ENCODE results near the gene ADM.

ADM gene

GRCh38 chr11:10287766-10288715, 16.8 kb upstream of the ADM start:
- no peaks in the 10 kb centered on the region for H3K9me3 Mint-ChIP-seq
- H3K36me3 Mint-ChIP-seq (ENCODE audit: low read depth), result peaks cover 21% of the 10 kb centered on the region
- no peaks in the 10 kb centered on the region for H3K27me3 Mint-ChIP-seq (ENCODE audit: low read depth, poor library complexity)
- H3K27ac Mint-ChIP-seq, result no peak overlapping the region
- H3K4me1 Mint-ChIP-seq, result peaks cover 35% of the 10 kb centered on the region
- DNase-seq, result no peak
- H3K4me3 Mint-ChIP-seq, result no peak overlapping the region
- TF ChIP-seq CTCF (IDR thresholded peaks at IDR 0.05), result no peak

- Mint-ChIP-seq H3K36me3 (ENCODE audit: low read depth) (peaks cover 21% of the 10 kb centered on the region), H3K4me1 (peaks cover 38% of the 10 kb centered on the region), H3K9me3 (no peaks in the 10 kb centered on the region), H3K27ac (no peak overlapping the region), H3K4me3 (no peak overlapping the region), H3K27me3 (ENCODE audit: low read depth, poor library complexity) (no peaks in the 10 kb centered on the region)
- no peak for TF ChIP-seq CTCF (IDR thresholded peaks at IDR 0.05)
- no peak for DNase-seq
These were observed 15.8 kb upstream of the ADM start for GRCh38 chr11:10288881-10289764.

- DNase-seq, result no peak
- Mint-ChIP-seq H3K36me3 (ENCODE audit: low read depth) (peaks cover 21% of the 10 kb centered on the region), H3K9me3 (no peaks in the 10 kb centered on the region), H3K27me3 (ENCODE audit: low read depth, poor library complexity) (peaks cover 3% of the 10 kb centered on the region), H3K4me1 (peaks cover 40% of the 10 kb centered on the region), H3K4me3 (no peak overlapping the region), H3K27ac (no peak overlapping the region)
- TF ChIP-seq CTCF (IDR thresholded peaks at IDR 0.05), result no peak
These were observed 15.0 kb upstream of the ADM start for GRCh38 chr11:10289765-10290380.

GRCh38 chr11:10291801-10292638, 12.9 kb upstream of the ADM start:
- H3K4me1 Mint-ChIP-seq, result peaks cover 42% of the 10 kb centered on the region
- peaks cover 21% of the 10 kb centered on the region for H3K36me3 Mint-ChIP-seq (ENCODE audit: low read depth)
- no peak for DNase-seq
- no peak overlapping the region for H3K27ac Mint-ChIP-seq
- peak overlapping the region; percentile 86 for H3K4me3 Mint-ChIP-seq
- H3K27me3 Mint-ChIP-seq (ENCODE audit: low read depth, poor library complexity), result peaks cover 22% of the 10 kb centered on the region
- TF ChIP-seq CTCF (IDR thresholded peaks at IDR 0.05), result no peak
- H3K9me3 Mint-ChIP-seq, result no peaks in the 10 kb centered on the region

Measured in nephron progenitor cell (in vitro differentiated cells).